A673 (cell line): ENCODE results near the gene SPRR1B.

Source experiments
- EZH2 ChIP-seq: fragments of 200-600 bp; sonication (generic); IDR thresholded peaks from 2 replicates; pipeline ENCODE4 v1.6.1; 2017; ENCODE audit warnings: borderline replicate concordance, low read depth, mild to moderate bottlenecking, mixed read lengths, antibody characterized with exemption, low read length; ENCODE audit not compliant: poor library complexity, severe bottlenecking
- TF ChIP-seq, protein P1 (sequence below): fragments of 300-800, 200-600 bp; sonication (generic); conservative IDR thresholded peaks from 2 replicates; pipeline ENCODE4 v1.5.1; 2017; ENCODE audit warnings: low read depth, mild to moderate bottlenecking, antibody characterized with exemption, low read length, moderate library complexity, mixed read lengths

DNA sequence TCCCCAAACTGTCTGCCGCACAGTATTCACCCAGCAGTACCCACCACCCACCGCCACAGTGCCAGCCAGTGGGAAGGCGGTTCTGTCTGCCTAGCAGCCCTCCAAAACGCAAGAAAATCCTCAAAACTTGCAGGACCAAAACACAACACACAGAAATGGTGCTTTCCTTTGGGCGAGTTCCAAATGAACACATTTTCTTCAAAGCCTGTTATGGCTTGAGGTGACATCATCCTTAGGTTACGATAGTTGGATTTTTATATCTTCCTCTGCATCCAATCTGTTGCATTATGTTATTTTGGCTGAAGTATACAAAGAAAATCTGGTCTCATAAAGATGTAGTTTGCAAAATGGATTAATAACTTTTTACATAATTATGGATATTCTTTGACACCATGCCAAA, 37.8 kb upstream of the SPRR1B start:
- TF ChIP-seq, protein P1, sequence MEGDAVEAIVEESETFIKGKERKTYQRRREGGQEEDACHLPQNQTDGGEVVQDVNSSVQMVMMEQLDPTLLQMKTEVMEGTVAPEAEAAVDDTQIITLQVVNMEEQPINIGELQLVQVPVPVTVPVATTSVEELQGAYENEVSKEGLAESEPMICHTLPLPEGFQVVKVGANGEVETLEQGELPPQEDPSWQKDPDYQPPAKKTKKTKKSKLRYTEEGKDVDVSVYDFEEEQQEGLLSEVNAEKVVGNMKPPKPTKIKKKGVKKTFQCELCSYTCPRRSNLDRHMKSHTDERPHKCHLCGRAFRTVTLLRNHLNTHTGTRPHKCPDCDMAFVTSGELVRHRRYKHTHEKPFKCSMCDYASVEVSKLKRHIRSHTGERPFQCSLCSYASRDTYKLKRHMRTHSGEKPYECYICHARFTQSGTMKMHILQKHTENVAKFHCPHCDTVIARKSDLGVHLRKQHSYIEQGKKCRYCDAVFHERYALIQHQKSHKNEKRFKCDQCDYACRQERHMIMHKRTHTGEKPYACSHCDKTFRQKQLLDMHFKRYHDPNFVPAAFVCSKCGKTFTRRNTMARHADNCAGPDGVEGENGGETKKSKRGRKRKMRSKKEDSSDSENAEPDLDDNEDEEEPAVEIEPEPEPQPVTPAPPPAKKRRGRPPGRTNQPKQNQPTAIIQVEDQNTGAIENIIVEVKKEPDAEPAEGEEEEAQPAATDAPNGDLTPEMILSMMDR = no peak
- no peak for TF ChIP-seq EZH2
